H9 (cell line): ENCODE measurements around the gene EML4. TPM values are rescaled to one million over a fixed set of nuclear protein-coding genes. Genes with fewer than 3 reads are reported as not detected.

ENCODE experiments used
- DNase-seq: peaks from one replicate; pipeline ENCODE4 v3.0.0-alpha.2; 2017
- H2AFZ ChIP-seq: one replicate; pipeline ENCODE4 v1.6.1; 2013; ENCODE audit warnings: mild to moderate bottlenecking, low read length, control low read depth, moderate library complexity
- H2AK5ac ChIP-seq: 2 replicates; pipeline ENCODE4 v1.6.1; 2013; ENCODE audit warnings: low read length, control low read depth, mixed read lengths; ENCODE audit not compliant: insufficient read length
- H2BK120ac ChIP-seq: one replicate; pipeline ENCODE4 v1.6.1; 2013; ENCODE audit warnings: low read depth, mild to moderate bottlenecking, low read length, control low read depth, inconsistent platforms; ENCODE audit not compliant: poor library complexity, severe bottlenecking
- H2BK12ac ChIP-seq: 2 replicates; pipeline ENCODE4 v1.6.1; 2013; ENCODE audit warnings: low read length, control low read depth, mixed read lengths, low read depth; ENCODE audit not compliant: insufficient read length
- H2BK15ac ChIP-seq: 2 replicates; pipeline ENCODE4 v1.6.1; 2013; ENCODE audit warnings: low read depth, low read length, control low read depth
- H2BK20ac ChIP-seq: one replicate; pipeline ENCODE4 v1.6.1; 2013; ENCODE audit warnings: low read depth, mild to moderate bottlenecking, low read length, control low read depth, inconsistent platforms; ENCODE audit not compliant: poor library complexity, severe bottlenecking
- H2BK5ac ChIP-seq: 2 replicates; pipeline ENCODE4 v1.6.1; 2013; ENCODE audit warnings: low read length, control low read depth, mixed read lengths; ENCODE audit not compliant: insufficient read length
- H3K14ac ChIP-seq: 2 replicates; pipeline ENCODE4 v1.6.1; 2013; ENCODE audit warnings: low read length, control low read depth; ENCODE audit not compliant: insufficient read depth
- H3K18ac ChIP-seq: 2 replicates; pipeline ENCODE4 v1.6.1; 2013; ENCODE audit warnings: low read depth, mild to moderate bottlenecking, mixed read lengths, low read length, control low read depth; ENCODE audit not compliant: insufficient read length
- H3K23ac ChIP-seq: 2 replicates; pipeline ENCODE4 v1.6.1; 2013; ENCODE audit warnings: low read length, control low read depth, mixed read lengths, low read depth; ENCODE audit not compliant: insufficient read length
- H3K23me2 ChIP-seq: 2 replicates; pipeline ENCODE4 v1.6.1; 2013; ENCODE audit warnings: low read depth, mild to moderate bottlenecking, mixed read lengths, low read length, control low read depth; ENCODE audit not compliant: insufficient read length, poor library complexity, severe bottlenecking
- H3K27ac ChIP-seq: 2 replicates; pipeline ENCODE4 v1.5.1; 2013; ENCODE audit warnings: low read length, control low read depth, mixed read lengths, low read depth; ENCODE audit not compliant: insufficient read length
- H3K27me3 ChIP-seq: 2 replicates; pipeline ENCODE4 v1.6.1; 2013; ENCODE audit warnings: low read length, control low read depth, inconsistent platforms; ENCODE audit not compliant: insufficient read depth
- H3K4ac ChIP-seq: 2 replicates; pipeline ENCODE4 v1.6.1; 2013; ENCODE audit warnings: low read depth, mild to moderate bottlenecking, control low read depth, inconsistent platforms, low read length, moderate library complexity
- H3K4me1 ChIP-seq: 2 replicates; pipeline ENCODE4 v1.6.1; 2013; ENCODE audit warnings: low read length, control low read depth, inconsistent platforms; ENCODE audit not compliant: insufficient read depth
- H3K4me2 ChIP-seq: 2 replicates; pipeline ENCODE4 v1.6.1; 2013; ENCODE audit warnings: low read length, control low read depth, mixed read lengths; ENCODE audit not compliant: insufficient read length, insufficient read depth
- H3K56ac ChIP-seq: 2 replicates; pipeline ENCODE4 v1.6.1; 2013; ENCODE audit warnings: low read depth, mild to moderate bottlenecking, mixed read lengths, low read length, control low read depth; ENCODE audit not compliant: insufficient read length
- H3K79me1 ChIP-seq: 2 replicates; pipeline ENCODE4 v1.6.1; 2013; ENCODE audit warnings: low read depth, mild to moderate bottlenecking, moderate library complexity, low read length, control low read depth, inconsistent platforms; ENCODE audit not compliant: insufficient read depth, poor library complexity, severe bottlenecking
- H3K79me2 ChIP-seq: 2 replicates; pipeline ENCODE4 v1.6.1; 2013; ENCODE audit warnings: low read length, control low read depth, inconsistent platforms; ENCODE audit not compliant: insufficient read depth
- H3K9ac ChIP-seq: 2 replicates; pipeline ENCODE4 v1.6.1; 2013; ENCODE audit warnings: low read length, control low read depth, mixed read lengths; ENCODE audit not compliant: insufficient read length; ENCODE audit errors: extremely low read depth
- H3K9me3 ChIP-seq: one replicate; pipeline ENCODE4 v1.6.1; 2013; ENCODE audit warnings: low read depth, low read length, inconsistent platforms; ENCODE audit not compliant: control insufficient read depth
- H3T11ph ChIP-seq: one replicate; pipeline ENCODE4 v1.6.1; 2013; ENCODE audit warnings: mild to moderate bottlenecking, low read length, control low read depth, inconsistent platforms
- H4K20me1 ChIP-seq: one replicate; pipeline ENCODE4 v1.6.1; 2013; ENCODE audit not compliant: control insufficient read depth, insufficient read length, insufficient read depth
- H4K5ac ChIP-seq: 2 replicates; pipeline ENCODE4 v1.6.1; 2013; ENCODE audit warnings: low read depth, mild to moderate bottlenecking, mixed read lengths, low read length, control low read depth; ENCODE audit not compliant: insufficient read length
- H4K8ac ChIP-seq: replicated peaks from 2 replicates; pipeline ENCODE4 v1.6.1; 2013; ENCODE audit warnings: low read length, control low read depth, mixed read lengths, low read depth; ENCODE audit not compliant: insufficient read length
- H4K91ac ChIP-seq: 2 replicates; pipeline ENCODE4 v1.6.1; 2013; ENCODE audit warnings: low read depth, mild to moderate bottlenecking, moderate library complexity, mixed read lengths, low read length, control low read depth; ENCODE audit not compliant: insufficient read length
- H3K27ac Mint-ChIP-seq, 3 experiments: 2 replicates in 2 of 3; 3 replicates in 1 of 3; pipeline ENCODE4 v1.8.0; 2020 to 2021; ENCODE audit warnings: mixed read lengths in 3 of 3, mild to moderate bottlenecking in 1 of 3, moderate library complexity in 1 of 3
- H3K27me3 Mint-ChIP-seq: 2 replicates; pipeline ENCODE4 v1.8.0; 2021; ENCODE audit warnings: low read depth, mild to moderate bottlenecking, moderate library complexity, mixed read lengths
- H3K36me3 Mint-ChIP-seq, 3 experiments: 2 replicates in 2 of 3; 3 replicates in 1 of 3; pipeline ENCODE4 v1.8.0; 2020 to 2021; ENCODE audit warnings: low read depth in 3 of 3, mixed read lengths in 3 of 3; ENCODE audit not compliant: insufficient read depth in 1 of 3
- H3K4me1 Mint-ChIP-seq, 2 experiments: 2 replicates each; pipeline ENCODE4 v1.8.0; 2020; ENCODE audit warnings: mixed read lengths in 2 of 2
- H3K4me3 Mint-ChIP-seq, 2 experiments: 2 replicates in 1 of 2; 3 replicates in 1 of 2; pipeline ENCODE4 v1.8.0; 2020 to 2021; ENCODE audit warnings: mild to moderate bottlenecking in 2 of 2, mixed read lengths in 2 of 2, moderate library complexity in 1 of 2
- H3K9me3 Mint-ChIP-seq, 2 experiments: 2 replicates in 1 of 2; 3 replicates in 1 of 2; pipeline ENCODE4 v1.8.0; 2020; ENCODE audit warnings: mild to moderate bottlenecking in 2 of 2, mixed read lengths in 2 of 2, moderate library complexity in 1 of 2
- CTCF ChIP-seq: fragments of 200-600 bp; sonication (generic); conservative IDR thresholded peaks from 3 replicates; pipeline ENCODE4 v1.8.0; 2021; ENCODE audit warnings: antibody characterized with exemption, mild to moderate bottlenecking
- WGBS: extraction: QIAGEN DNeasy Blood & Tissue Kit; methylation state at CpG from one replicate; pipeline ENCODE4 v1.1.7; 2013; ENCODE audit warnings: missing lambda C conversion rate, low lambda C conversion rate, mixed read lengths; ENCODE audit not compliant: insufficient read length; ENCODE audit errors: extremely low coverage; 5-methylcytosine and 5-hydroxymethylcytosine counted together
- total RNA-seq: library from RNA; stranded (reverse); gene quantifications from 2 replicates; pipeline ENCODE4 v1.2.1, GENCODE V29; 2021

Gene EML4
- total RNA-seq, 1 experiment from 2014 or later, result 68.6 TPM

DNA sequence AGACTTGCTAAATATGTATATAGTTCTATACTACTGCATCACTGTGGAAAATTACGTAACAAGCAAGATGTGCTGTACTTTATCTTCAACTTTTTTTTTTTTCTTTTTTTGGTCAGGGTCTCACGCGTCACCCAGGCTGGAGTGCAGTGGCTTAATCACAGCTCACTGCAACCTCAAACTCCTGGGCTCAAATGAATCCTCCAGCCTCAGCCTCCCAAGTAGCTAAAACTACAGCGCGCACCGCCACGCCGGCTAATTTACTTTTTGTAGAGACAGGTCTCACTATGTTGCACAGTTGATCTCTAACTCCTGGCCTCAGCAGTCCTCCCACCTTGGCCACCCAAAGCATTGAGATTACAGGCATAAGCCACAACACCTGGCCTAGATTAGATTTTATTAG is 123.9 kb downstream of the EML4 start:
- H3K9ac ChIP-seq, result no peak overlapping the region
- no peak overlapping the region for H2AFZ ChIP-seq
- no peak overlapping the region for H4K8ac ChIP-seq
- no peak overlapping the region for H2AK5ac ChIP-seq
- no peaks in the 10 kb centered on the region for H3K4me1 ChIP-seq
- Mint-ChIP-seq H3K27ac (no peak overlapping the region; a peak in 1 of 7 replicates), H3K4me3 (no peak overlapping the region), H3K4me1 (peaks cover 0 to 6% of the 10 kb centered on the region in 2 experiments; a peak in 1 of 4 replicates), H3K27me3 (no peaks in the 10 kb centered on the region), H3K9me3 (no peaks in the 10 kb centered on the region), H3K36me3 (peaks cover 4 to 53% (median 39%) of the 10 kb centered on the region in 3 experiments; a peak in 5 of 7 replicates)
- no peak for DNase-seq
- H2BK5ac ChIP-seq, result no peak overlapping the region
- no peak overlapping the region for H2BK12ac ChIP-seq
- H2BK20ac ChIP-seq, result no peak overlapping the region
- no peak overlapping the region for H2BK120ac ChIP-seq
- H4K91ac ChIP-seq, result no peak overlapping the region
- H4K20me1 ChIP-seq, result no peaks in the 10 kb centered on the region
- H3K9me3 ChIP-seq, result no peaks in the 10 kb centered on the region
- H3K23me2 ChIP-seq, result no peaks in the 10 kb centered on the region
- no peak overlapping the region for H2BK15ac ChIP-seq
- no peak overlapping the region for H3K4ac ChIP-seq
- H4K5ac ChIP-seq, result no peak overlapping the region
- no peak overlapping the region for H3K27ac ChIP-seq
- no peaks in the 10 kb centered on the region for H3K79me2 ChIP-seq
- H3K14ac ChIP-seq, result no peak overlapping the region
- no peaks in the 10 kb centered on the region for H3K27me3 ChIP-seq
- TF ChIP-seq CTCF, result no peak
- H3K56ac ChIP-seq, result no peak overlapping the region
- no peak overlapping the region for H3T11ph ChIP-seq
- H3K23ac ChIP-seq, result no peak overlapping the region
- no peak overlapping the region for H3K18ac ChIP-seq
- no peaks in the 10 kb centered on the region for H3K79me1 ChIP-seq
- H3K4me2 ChIP-seq, result no peak overlapping the region
- no CpG with 5 or more reads among the region's 8 CpGs for WGBS
